Transverse colon (tissue), 4 donors: ENCODE results near the gene RAI14.

ENCODE experiments used
- CTCF ChIP-seq, 5 experiments: fragments of 200-600 bp in 3 of 5; fragments of 450-650 bp in 2 of 5; sonication (generic) in 3 of 5; IDR thresholded peaks; 1 replicate in 2 of 5; 2 replicates in 3 of 5; pipeline ENCODE4 v1.5.1; 2016 to 2017; ENCODE audit warnings: antibody characterized with exemption in 5 of 5, inconsistent platforms in 3 of 5, mild to moderate bottlenecking in 2 of 5, moderate library complexity in 1 of 5
- POLR2A ChIP-seq: fragments of 450-650 bp; IDR thresholded peaks from one replicate; pipeline ENCODE4 v1.6.1; 2016; ENCODE audit warnings: antibody characterized with exemption, mild to moderate bottlenecking, moderate library complexity
- POLR2AphosphoS5 ChIP-seq, 3 donors: sonication (generic); formaldehyde crosslinking; IDR thresholded peaks; one replicate each; pipeline ENCODE4 v1.6.1; 2016; ENCODE audit warnings: antibody characterized with exemption in 3 of 3

- no peak for TF ChIP-seq CTCF (IDR thresholded peaks at IDR 0.05)
- TF ChIP-seq POLR2AphosphoS5 (IDR thresholded peaks at IDR 0.05), result no peak
- no peak for TF ChIP-seq POLR2A
These were observed 1.9 kb downstream of the RAI14 start for GRCh38 chr5:34657988-34658387.
